AG04449 (cell line): ENCODE results near the gene ASB16.

Experiments
- CTCF ChIA-PET: fragments of 350-600 bp; formaldehyde crosslinking; extraction: SDS; loops from one replicate; lab custom pipeline; 2021; ENCODE audit warnings: antibody characterized with exemption; lab: Yijun Ruan, JAX
- POLR2A ChIA-PET: fragments of 400-600, 350-600 bp; formaldehyde crosslinking; extraction: SDS; loops from one replicate; lab custom pipeline; 2020; ENCODE audit warnings: antibody characterized with exemption, inconsistent platforms; lab: Yijun Ruan, JAX
- DNase-seq: peaks from one replicate; pipeline ENCODE4 v3.0.0-alpha.2; 2010; ENCODE audit warnings: low read depth, low spot score
- H3K4me3 ChIP-seq: 2 replicates; pipeline ENCODE4 v1.5.1; 2011; ENCODE audit warnings: low read depth, mild to moderate bottlenecking, control low read depth, low read length
- TF ChIP-seq, protein P1 (sequence below): IDR thresholded peaks from one replicate; pipeline ENCODE4 v1.5.1; 2011; ENCODE audit warnings: mild to moderate bottlenecking, moderate library complexity, low read length, control low read depth, inconsistent platforms; ENCODE audit not compliant: insufficient read depth; ENCODE audit errors: missing control alignments

ASB16 gene

GRCh38 chr17:44221862-44222111 is 51.3 kb downstream of the ASB16 start:
- CTCF ChIA-PET = interaction anchor here (0.6 to 4.7 kb wide), 10 partner anchors 9 to 141 kb away, joined by 3 to 58 read pairs (median 4); partner anchors contain the start of gene FAM171A2
- H3K4me3 ChIP-seq = peak overlapping the region; percentile 82
- POLR2A ChIA-PET = interaction anchor here (0.7 to 3.4 kb wide), 5 partner anchors 12 to 124 kb away, joined by 3 to 18 read pairs (median 7); partner anchors contain the start of gene GRN
- TF ChIP-seq, protein P1, sequence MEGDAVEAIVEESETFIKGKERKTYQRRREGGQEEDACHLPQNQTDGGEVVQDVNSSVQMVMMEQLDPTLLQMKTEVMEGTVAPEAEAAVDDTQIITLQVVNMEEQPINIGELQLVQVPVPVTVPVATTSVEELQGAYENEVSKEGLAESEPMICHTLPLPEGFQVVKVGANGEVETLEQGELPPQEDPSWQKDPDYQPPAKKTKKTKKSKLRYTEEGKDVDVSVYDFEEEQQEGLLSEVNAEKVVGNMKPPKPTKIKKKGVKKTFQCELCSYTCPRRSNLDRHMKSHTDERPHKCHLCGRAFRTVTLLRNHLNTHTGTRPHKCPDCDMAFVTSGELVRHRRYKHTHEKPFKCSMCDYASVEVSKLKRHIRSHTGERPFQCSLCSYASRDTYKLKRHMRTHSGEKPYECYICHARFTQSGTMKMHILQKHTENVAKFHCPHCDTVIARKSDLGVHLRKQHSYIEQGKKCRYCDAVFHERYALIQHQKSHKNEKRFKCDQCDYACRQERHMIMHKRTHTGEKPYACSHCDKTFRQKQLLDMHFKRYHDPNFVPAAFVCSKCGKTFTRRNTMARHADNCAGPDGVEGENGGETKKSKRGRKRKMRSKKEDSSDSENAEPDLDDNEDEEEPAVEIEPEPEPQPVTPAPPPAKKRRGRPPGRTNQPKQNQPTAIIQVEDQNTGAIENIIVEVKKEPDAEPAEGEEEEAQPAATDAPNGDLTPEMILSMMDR = no peak
- no peak for DNase-seq

- ChIA-PET CTCF (interaction anchor here (0.6 to 4.7 kb wide), 11 partner anchors 8 to 141 kb away, joined by 3 to 58 read pairs (median 4); partner anchors contain the start of gene FAM171A2), POLR2A (interaction anchor here (0.6 to 3.4 kb wide), 4 partner anchors 12 to 105 kb away, joined by 3 to 18 read pairs (median 8); no protein-coding TSS in a partner anchor)
- peak overlapping the region; percentile 82 for H3K4me3 ChIP-seq
- no peak for DNase-seq
- TF ChIP-seq, protein P1 = peak; percentile 27
Measured at GRCh38 chr17:44222112-44222869, 51.8 kb downstream of the ASB16 start.

DNA sequence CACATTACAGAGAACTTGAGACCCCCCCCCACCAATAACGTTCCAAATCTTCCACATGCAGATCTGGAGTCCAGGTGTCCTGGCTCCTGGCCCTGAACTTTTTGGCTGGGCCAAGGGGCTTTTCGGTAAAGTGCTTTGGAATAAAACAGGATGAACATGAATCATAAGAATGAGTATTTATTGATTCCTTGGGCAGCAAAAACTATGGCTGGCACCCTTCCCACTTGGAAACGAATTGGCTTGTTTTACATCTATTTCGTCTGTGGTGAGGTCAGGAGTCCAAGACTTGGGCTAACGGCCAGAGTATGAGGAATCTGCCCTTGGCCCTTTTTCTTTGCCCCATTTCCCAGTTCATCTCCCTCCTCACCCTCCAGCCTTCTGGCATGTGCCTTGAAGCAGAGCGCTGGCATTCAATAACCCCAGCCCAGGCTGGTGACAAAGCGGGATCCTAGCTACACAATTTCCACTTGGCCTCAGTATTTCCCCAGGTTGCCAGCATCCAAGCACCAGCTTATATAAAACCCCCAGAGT is 53.1 kb downstream of the ASB16 start:
- TF ChIP-seq, protein P1 = no peak
- ChIA-PET CTCF (interaction anchor here (0.7 to 0.9 kb wide), 2 partner anchors 13 to 139 kb away, joined by 4 read pairs; partner anchors contain the start of gene FAM171A2), POLR2A (no interaction called here)
- no peak overlapping the region for H3K4me3 ChIP-seq
- DNase-seq = no peak
